ENCODE results near the gene MBNL2.

The MBNL2 gene

GRCh38 chr13:97234742-97235141 lies 12.6 kb downstream of the MBNL2 start:
- Mint-ChIP-seq H3K27me3 (ENCODE audit: low read depth) (peaks cover under 1% of the 10 kb centered on the region), H3K4me3 (no peak overlapping the region), H3K9me3 (no peaks in the 10 kb centered on the region), H3K36me3 (ENCODE audit: low read depth) (peaks cover 8% of the 10 kb centered on the region), H3K4me1 (ENCODE audit: low read depth) (peaks cover 21% of the 10 kb centered on the region), H3K27ac (no peak overlapping the region)

- no peak overlapping the region for H3K27ac Mint-ChIP-seq
- H3K36me3 Mint-ChIP-seq (ENCODE audit: low read depth), result peaks cover 7% of the 10 kb centered on the region
- no peaks in the 10 kb centered on the region for H3K27me3 Mint-ChIP-seq (ENCODE audit: low read depth)
- H3K4me1 Mint-ChIP-seq (ENCODE audit: low read depth), result peaks cover 21% of the 10 kb centered on the region
- H3K4me3 Mint-ChIP-seq, result no peak overlapping the region
- H3K9me3 Mint-ChIP-seq, result no peaks in the 10 kb centered on the region
Observed at GRCh38 chr13:97235549-97236231, 13.6 kb downstream of the MBNL2 start.

DNA sequence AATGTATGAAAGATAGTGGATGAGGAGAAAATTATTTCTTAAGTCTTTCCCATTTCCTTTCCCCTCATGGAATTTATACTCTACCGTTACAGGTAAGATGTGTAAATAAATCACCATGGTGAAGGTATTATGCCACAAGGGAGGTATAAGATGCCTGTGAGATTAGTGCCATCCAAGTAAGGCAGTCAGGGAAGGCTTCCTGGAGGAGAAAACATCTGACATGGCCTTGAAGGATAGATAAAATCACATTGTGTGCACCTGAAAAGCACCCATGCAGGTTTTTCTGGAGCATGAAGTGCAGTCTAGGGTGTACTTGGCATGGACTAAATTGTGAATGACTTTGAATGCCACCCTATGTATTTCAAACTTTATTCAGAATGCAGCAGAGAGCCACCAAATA lies 15.3 kb downstream of the MBNL2 start:
- Mint-ChIP-seq H3K27ac (no peak overlapping the region), H3K4me3 (no peak overlapping the region), H3K9me3 (no peaks in the 10 kb centered on the region), H3K27me3 (ENCODE audit: low read depth) (no peaks in the 10 kb centered on the region), H3K4me1 (ENCODE audit: low read depth) (peaks cover 25% of the 10 kb centered on the region), H3K36me3 (ENCODE audit: low read depth) (peaks cover 10% of the 10 kb centered on the region)

- Mint-ChIP-seq H3K4me3 (no peak overlapping the region), H3K36me3 (ENCODE audit: low read depth) (peaks cover 10% of the 10 kb centered on the region), H3K27ac (no peak overlapping the region), H3K9me3 (no peaks in the 10 kb centered on the region), H3K27me3 (ENCODE audit: low read depth) (no peaks in the 10 kb centered on the region), H3K4me1 (ENCODE audit: low read depth) (peaks cover 23% of the 10 kb centered on the region)
Observed at GRCh38 chr13:97238432-97238831, 16.3 kb downstream of the MBNL2 start.

- Mint-ChIP-seq H3K4me3 (no peak overlapping the region), H3K9me3 (no peaks in the 10 kb centered on the region), H3K27ac (no peak overlapping the region), H3K36me3 (ENCODE audit: low read depth) (peaks cover 10% of the 10 kb centered on the region), H3K4me1 (ENCODE audit: low read depth) (peaks cover 23% of the 10 kb centered on the region), H3K27me3 (ENCODE audit: low read depth) (no peaks in the 10 kb centered on the region)
Observed at GRCh38 chr13:97238883-97239282, 16.8 kb downstream of the MBNL2 start.

DNA sequence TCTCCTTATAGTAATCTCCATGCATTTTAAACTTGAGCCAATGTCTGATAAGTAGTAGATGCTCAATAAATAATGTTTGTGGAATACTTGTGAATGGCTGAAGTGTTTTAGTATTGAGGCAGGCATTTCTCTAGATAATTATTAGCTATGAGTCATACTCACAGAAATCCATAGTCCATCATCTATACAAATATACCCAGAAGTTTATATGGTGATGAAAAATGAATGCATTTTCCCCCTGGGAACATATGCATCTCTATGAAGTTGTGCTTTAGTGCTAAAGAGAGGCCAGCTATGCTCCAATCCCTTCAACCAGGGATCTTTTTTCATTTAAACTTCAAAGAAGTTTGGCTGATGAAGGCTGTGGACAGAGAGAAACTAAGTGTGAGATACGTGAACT lies 17.2 kb downstream of the MBNL2 start:
- Mint-ChIP-seq H3K4me1 (ENCODE audit: low read depth) (peaks cover 23% of the 10 kb centered on the region), H3K9me3 (no peaks in the 10 kb centered on the region), H3K36me3 (ENCODE audit: low read depth) (peaks cover 10% of the 10 kb centered on the region), H3K4me3 (no peak overlapping the region), H3K27me3 (ENCODE audit: low read depth) (no peaks in the 10 kb centered on the region), H3K27ac (no peak overlapping the region)

GRCh38 chr13:97239943-97240787 lies 18.0 kb downstream of the MBNL2 start:
- no peak overlapping the region for H3K4me3 Mint-ChIP-seq
- H3K4me1 Mint-ChIP-seq (ENCODE audit: low read depth), result peaks cover 23% of the 10 kb centered on the region
- no peaks in the 10 kb centered on the region for H3K27me3 Mint-ChIP-seq (ENCODE audit: low read depth)
- peaks cover 10% of the 10 kb centered on the region for H3K36me3 Mint-ChIP-seq (ENCODE audit: low read depth)
- no peaks in the 10 kb centered on the region for H3K9me3 Mint-ChIP-seq
- no peak overlapping the region for H3K27ac Mint-ChIP-seq

DNA sequence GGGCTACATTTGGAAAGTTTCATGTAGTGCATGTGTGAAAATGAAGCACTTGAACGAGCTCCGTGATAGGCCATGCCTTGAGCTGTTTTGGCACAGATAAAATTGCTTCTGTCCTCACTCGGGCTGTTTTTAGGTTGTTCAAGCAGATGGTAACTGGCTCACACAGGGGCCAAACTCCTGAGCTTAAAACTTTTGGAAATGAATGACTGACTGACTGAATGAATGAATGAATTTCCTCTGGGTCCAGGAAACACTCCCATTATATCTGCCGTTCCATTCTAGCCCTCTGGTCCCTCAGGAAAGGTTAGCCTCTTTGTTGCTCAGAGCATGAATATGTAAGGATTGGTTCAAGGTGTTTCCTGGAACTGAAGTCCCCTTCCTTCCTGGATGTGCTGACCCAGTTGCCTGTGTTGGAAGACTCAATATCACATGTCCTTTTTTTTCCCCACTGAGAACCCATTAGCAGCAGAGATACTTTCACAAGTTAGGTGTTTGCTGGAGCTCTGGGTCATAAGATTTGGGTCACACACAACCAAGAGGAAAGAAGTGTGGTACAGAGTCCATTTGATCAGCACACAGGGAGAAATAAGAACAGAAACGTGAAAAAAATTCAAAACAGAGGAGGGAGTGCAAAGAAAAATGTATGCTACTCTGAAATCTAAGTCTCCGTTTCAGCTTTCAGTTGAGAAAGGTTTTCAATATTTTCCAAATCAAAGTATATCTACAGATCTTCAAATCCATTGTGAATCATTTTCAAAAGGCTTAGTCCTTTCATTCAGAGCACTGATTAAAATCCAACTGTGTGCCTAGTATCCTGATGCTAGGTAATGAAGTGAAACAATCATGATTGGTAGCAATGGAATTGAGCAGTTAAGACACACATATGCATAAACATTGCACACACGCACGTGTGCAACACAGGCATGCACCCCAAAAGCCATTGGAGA lies 18.9 kb downstream of the MBNL2 start:
- H3K27ac Mint-ChIP-seq, result no peak overlapping the region
- H3K36me3 Mint-ChIP-seq (ENCODE audit: low read depth), result peaks cover 10% of the 10 kb centered on the region
- no peak overlapping the region for H3K4me3 Mint-ChIP-seq
- peaks cover 23% of the 10 kb centered on the region for H3K4me1 Mint-ChIP-seq (ENCODE audit: low read depth)
- no peaks in the 10 kb centered on the region for H3K9me3 Mint-ChIP-seq
- no peaks in the 10 kb centered on the region for H3K27me3 Mint-ChIP-seq (ENCODE audit: low read depth)

DNA sequence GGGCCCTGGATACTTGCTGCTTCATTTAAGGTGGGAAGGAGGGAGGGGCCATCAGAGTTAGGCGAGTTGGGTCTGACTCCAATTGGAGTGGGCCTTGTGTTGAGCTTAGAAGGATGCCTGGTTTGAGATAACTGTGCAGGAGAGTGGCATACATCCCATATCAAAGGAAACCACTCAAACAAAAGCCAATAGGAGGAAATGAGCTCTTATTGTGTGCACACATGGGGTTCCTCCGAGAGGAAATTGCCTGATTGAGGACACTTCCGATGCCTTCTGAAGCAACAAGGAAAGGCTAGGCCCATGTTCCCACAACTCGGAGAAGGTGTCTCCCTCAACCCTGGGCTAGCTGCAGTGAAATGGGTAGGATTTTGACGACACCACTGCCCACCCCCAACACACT lies 19.6 kb downstream of the MBNL2 start:
- Mint-ChIP-seq H3K9me3 (no peaks in the 10 kb centered on the region), H3K27ac (no peak overlapping the region), H3K4me1 (ENCODE audit: low read depth) (peaks cover 20% of the 10 kb centered on the region), H3K36me3 (ENCODE audit: low read depth) (peaks cover 7% of the 10 kb centered on the region), H3K27me3 (ENCODE audit: low read depth) (no peaks in the 10 kb centered on the region), H3K4me3 (no peak overlapping the region)

DNA sequence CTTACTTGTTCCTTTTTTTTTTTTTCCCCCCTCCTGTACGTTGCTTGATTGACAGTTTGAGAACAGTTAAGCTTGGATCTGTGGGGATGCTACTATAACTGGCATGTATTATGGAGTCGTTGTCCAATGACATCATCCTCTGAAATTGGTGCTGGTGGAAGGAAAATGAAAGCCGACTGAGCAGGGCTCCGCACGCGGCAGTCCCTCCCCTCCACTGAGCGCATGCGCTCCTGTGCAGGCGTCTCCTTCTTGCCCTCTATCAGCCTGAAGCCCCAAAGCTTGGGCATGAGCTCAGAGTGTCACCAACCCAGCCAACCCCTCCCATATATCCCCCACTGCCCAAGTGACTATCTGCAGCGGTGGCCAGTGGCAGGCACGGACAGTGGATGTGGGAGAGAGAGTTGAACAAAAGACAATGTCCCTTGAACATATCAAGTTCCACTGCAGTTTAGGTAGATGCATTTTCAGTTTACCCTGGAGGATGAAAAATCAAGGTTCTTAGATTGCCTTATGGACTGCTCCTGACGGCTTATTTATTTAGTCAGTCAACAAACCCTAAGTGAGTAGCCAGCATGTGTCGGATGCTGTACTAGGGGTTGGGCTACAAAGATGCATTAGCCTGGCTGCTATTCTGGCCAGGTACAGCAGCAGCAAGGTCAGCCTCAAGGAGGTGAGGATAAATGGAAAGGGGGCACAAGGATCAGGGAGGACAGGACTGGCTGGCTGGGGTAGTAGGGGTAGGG lies 20.8 kb downstream of the MBNL2 start:
- Mint-ChIP-seq H3K27me3 (ENCODE audit: low read depth) (no peaks in the 10 kb centered on the region), H3K36me3 (ENCODE audit: low read depth) (peaks cover 3% of the 10 kb centered on the region), H3K4me3 (no peak overlapping the region), H3K27ac (no peak overlapping the region), H3K4me1 (ENCODE audit: low read depth) (peaks cover 16% of the 10 kb centered on the region), H3K9me3 (no peaks in the 10 kb centered on the region)

GRCh38 chr13:97243915-97244781 lies 22.0 kb downstream of the MBNL2 start:
- peaks cover 6% of the 10 kb centered on the region for H3K4me1 Mint-ChIP-seq (ENCODE audit: low read depth)
- H3K27ac Mint-ChIP-seq, result no peak overlapping the region
- no peaks in the 10 kb centered on the region for H3K9me3 Mint-ChIP-seq
- peaks cover 3% of the 10 kb centered on the region for H3K36me3 Mint-ChIP-seq (ENCODE audit: low read depth)
- no peak overlapping the region for H3K4me3 Mint-ChIP-seq
- H3K27me3 Mint-ChIP-seq (ENCODE audit: low read depth), result no peaks in the 10 kb centered on the region

DNA sequence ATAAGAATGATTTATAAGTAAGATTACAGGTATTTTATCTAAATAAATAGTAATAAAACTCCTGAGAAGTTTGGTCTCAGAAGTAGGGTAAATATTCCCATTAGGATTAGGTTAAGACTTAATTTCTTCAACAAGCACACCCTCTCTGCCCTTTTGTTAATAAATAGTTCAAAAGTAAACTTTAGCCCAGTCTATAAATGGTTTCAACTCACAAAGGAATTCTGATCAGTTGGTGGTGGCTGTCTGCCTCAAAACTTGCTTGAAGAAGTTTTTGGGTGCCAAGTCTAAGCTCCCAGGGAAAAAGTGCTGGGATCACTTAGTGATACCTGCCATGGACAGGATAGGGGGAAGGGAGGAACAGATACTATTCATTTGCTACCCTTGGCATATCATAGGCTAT lies 22.9 kb downstream of the MBNL2 start:
- Mint-ChIP-seq H3K36me3 (ENCODE audit: low read depth) (peaks cover 3% of the 10 kb centered on the region), H3K9me3 (no peaks in the 10 kb centered on the region), H3K27me3 (ENCODE audit: low read depth) (no peaks in the 10 kb centered on the region), H3K4me3 (no peak overlapping the region), H3K27ac (no peak overlapping the region), H3K4me1 (ENCODE audit: low read depth) (peaks cover 4% of the 10 kb centered on the region)

DNA sequence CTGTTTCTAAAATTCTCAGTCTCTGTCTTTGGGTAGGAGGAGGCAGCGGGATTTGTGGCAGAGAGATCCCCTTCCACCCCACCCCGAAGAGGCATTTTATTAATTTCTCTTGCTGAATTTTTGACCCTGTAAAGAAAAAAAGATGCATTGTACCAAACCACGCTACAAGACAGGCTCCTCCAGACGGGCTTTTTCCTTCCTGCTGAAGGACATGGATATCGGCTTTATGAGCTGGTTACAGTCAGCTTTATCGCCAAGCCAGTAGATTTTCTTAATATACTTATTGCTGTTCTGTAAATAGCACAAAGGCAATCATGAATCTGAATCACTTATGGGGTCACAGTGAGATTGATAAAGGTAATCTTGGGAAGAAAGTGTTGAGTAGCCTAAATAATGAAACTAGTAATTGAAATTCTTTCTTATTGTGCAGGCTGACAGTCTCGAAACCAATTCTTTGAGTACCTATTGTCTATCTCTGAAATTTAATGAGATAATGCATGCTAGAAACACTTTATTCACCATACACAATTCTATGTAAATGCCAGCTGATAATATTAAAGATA lies 24.5 kb downstream of the MBNL2 start:
- H3K36me3 Mint-ChIP-seq (ENCODE audit: low read depth), result no peaks in the 10 kb centered on the region
- no peaks in the 10 kb centered on the region for H3K9me3 Mint-ChIP-seq
- H3K4me3 Mint-ChIP-seq, result no peak overlapping the region
- no peaks in the 10 kb centered on the region for H3K27me3 Mint-ChIP-seq (ENCODE audit: low read depth)
- peaks cover 2% of the 10 kb centered on the region for H3K4me1 Mint-ChIP-seq (ENCODE audit: low read depth)
- H3K27ac Mint-ChIP-seq, result no peak overlapping the region
